SK-N-SH (cell line): Measurements from ENCODE around the gene DNAH1. TPM values are rescaled to one million over a fixed set of nuclear protein-coding genes. Genes with fewer than 3 reads are reported as not detected.

Source experiments
- CTCF ChIA-PET: fragments of 300-600, 350-600 bp; formaldehyde crosslinking; extraction: SDS; loops from one replicate; lab custom pipeline; 2021; lab: Yijun Ruan, JAX
- POLR2A ChIA-PET: fragments of 350-600 bp; sonication (Branson Sonifier 250); formaldehyde crosslinking; extraction: SDS; loops from one replicate; lab custom pipeline; 2020; ENCODE audit warnings: antibody characterized with exemption, inconsistent platforms; lab: Yijun Ruan, JAX
- DNase-seq: peaks from one replicate; pipeline ENCODE4 v3.0.0; 2012
- H2AFZ ChIP-seq: fragments of 200-600 bp; sonication (generic); 2 replicates; pipeline ENCODE4 v1.8.1; 2016; ENCODE audit warnings: antibody characterized with exemption, mild to moderate bottlenecking, low read depth
- H3F3A ChIP-seq: fragments of 200-600 bp; sonication (generic); replicated peaks from 2 replicates; pipeline ENCODE3; 2016; ENCODE audit warnings: antibody characterized with exemption, mild to moderate bottlenecking; ENCODE audit not compliant: insufficient read depth
- H3K27ac ChIP-seq, 2 experiments: fragments of 200-500 bp in 1 of 2; fragments of 200-600 bp in 1 of 2; sonication (Bioruptor generic) in 1 of 2; sonication (generic), shearing (Covaris generic) in 1 of 2; 2 replicates each; pipeline versions ENCODE4 v1.5.1 to v1.6.1; 2014 to 2016; ENCODE audit warnings: low read depth in 2 of 2, inconsistent platforms in 1 of 2, low read length in 1 of 2, mild to moderate bottlenecking in 1 of 2, mixed read lengths in 1 of 2
- H3K27me3 ChIP-seq: fragments of 200-600 bp; sonication (generic), shearing (Covaris generic); 2 replicates; pipeline ENCODE4 v1.6.1; 2016; ENCODE audit warnings: mixed run types; ENCODE audit not compliant: insufficient read depth
- H3K36me3 ChIP-seq, 2 experiments: fragments of 200-500 bp in 1 of 2; fragments of 200-600 bp in 1 of 2; sonication (Bioruptor generic) in 1 of 2; sonication (generic) in 1 of 2; replicated peaks in 1 of 2; 2 replicates each; pipeline versions ENCODE3 to v1.5.1; 2014 to 2016; ENCODE audit warnings: low read length in 1 of 2, mild to moderate bottlenecking in 1 of 2; ENCODE audit not compliant: insufficient read depth in 2 of 2, control insufficient read depth in 1 of 2
- H3K4me1 ChIP-seq, 2 experiments: fragments of 200-500 bp in 1 of 2; fragments of 200-600 bp in 1 of 2; sonication (Bioruptor generic) in 1 of 2; sonication (generic), shearing (Covaris generic) in 1 of 2; 2 replicates each; pipeline versions ENCODE4 v1.5.1 to v1.6.1; 2014 to 2016; ENCODE audit warnings: low read depth in 1 of 2, low read length in 1 of 2, mixed run types in 1 of 2; ENCODE audit not compliant: insufficient read depth in 2 of 2, control insufficient read depth in 1 of 2
- H3K4me2 ChIP-seq: fragments of 200-600 bp; sonication (generic), shearing (Covaris generic); 2 replicates; pipeline ENCODE4 v1.6.1; 2017; ENCODE audit warnings: mixed run types
- H3K4me3 ChIP-seq, 2 experiments: fragments of 200-500 bp in 1 of 2; fragments of 200-600 bp in 1 of 2; sonication (Bioruptor generic) in 1 of 2; sonication (generic), shearing (Covaris generic) in 1 of 2; 2 replicates each; pipeline versions ENCODE4 v1.5.1 to v1.8.1; 2014 to 2016; ENCODE audit warnings: low read depth in 2 of 2, inconsistent platforms in 1 of 2, low read length in 1 of 2, mild to moderate bottlenecking in 1 of 2, mixed read lengths in 1 of 2, moderate library complexity in 1 of 2
- H3K79me2 ChIP-seq: fragments of 200-600 bp; sonication (generic); 2 replicates; pipeline ENCODE4 v1.8.1; 2017; ENCODE audit warnings: mild to moderate bottlenecking; ENCODE audit not compliant: insufficient read depth
- H3K9ac ChIP-seq: fragments of 200-600 bp; sonication (generic); 2 replicates; pipeline ENCODE4 v1.6.1; 2017; ENCODE audit warnings: mixed run types
- H3K9me2 ChIP-seq: fragments of 200-600 bp; sonication (generic); 2 replicates; pipeline ENCODE4 v1.6.1; 2017; ENCODE audit warnings: mixed run types
- H3K9me3 ChIP-seq: fragments of 200-600 bp; sonication (generic); 2 replicates; pipeline ENCODE4 v1.6.1; 2017; ENCODE audit warnings: mixed run types, mild to moderate bottlenecking, moderate library complexity
- H4K20me1 ChIP-seq: fragments of 200-600 bp; sonication (generic); 2 replicates; pipeline ENCODE4 v1.6.1; 2017; ENCODE audit warnings: mild to moderate bottlenecking, mixed run types; ENCODE audit not compliant: insufficient read depth
- FOXJ3 ChIP-seq: sonication (generic); formaldehyde crosslinking; IDR thresholded peaks from 2 replicates; pipeline ENCODE4 v1.5.1; 2020; ENCODE audit warnings: mild to moderate bottlenecking, missing genetic modification reagents
- GABPA ChIP-seq: IDR thresholded peaks from 2 replicates; pipeline ENCODE4 v1.4.0; 2012; ENCODE audit warnings: low read depth, mild to moderate bottlenecking
- JUND ChIP-seq: IDR thresholded peaks from 2 replicates; pipeline ENCODE4 v1.4.0; 2012
- TAF1 ChIP-seq: IDR thresholded peaks from 2 replicates; pipeline ENCODE4 v1.6.1; 2012; ENCODE audit warnings: low read depth, mild to moderate bottlenecking, low read length, moderate library complexity, borderline replicate concordance
- YY1 ChIP-seq: IDR thresholded peaks from 2 replicates; pipeline ENCODE4 v1.4.0; 2012; ENCODE audit warnings: low read depth, mild to moderate bottlenecking
- WGBS: methylation state at CpG from one replicate; pipeline ENCODE4 v1.1.6; 2017; ENCODE audit warnings: low lambda C conversion rate; 5-methylcytosine and 5-hydroxymethylcytosine counted together
- polyA plus RNA-seq, 3 experiments: library from polyadenylated mRNA; depleted of rRNA; stranded (reverse); fragments of >200 nt; gene quantifications; 2 replicates each; pipeline ENCODE4 v1.2.3, GENCODE V29; 2012
- TF ChIP-seq, protein P1 (sequence below): fragments of 200-600 bp; sonication (generic); IDR thresholded peaks from 2 replicates; pipeline ENCODE4 v1.6.1; 2017; ENCODE audit warnings: antibody characterized with exemption, mild to moderate bottlenecking, moderate library complexity
- TF ChIP-seq, protein P2 (sequence below): IDR thresholded peaks from 2 replicates; pipeline ENCODE4 v1.4.0; 2012; ENCODE audit warnings: low read depth, borderline replicate concordance
- TF ChIP-seq, protein P3 (sequence below): IDR thresholded peaks from 2 replicates; pipeline ENCODE4 v1.6.1; 2012; ENCODE audit warnings: mild to moderate bottlenecking, low read depth, low read length, moderate library complexity

Gene DNAH1
- polyA plus RNA-seq, 1 of the 3 experiments (the other 2 are of a cell fraction): 5.1 TPM

DNA sequence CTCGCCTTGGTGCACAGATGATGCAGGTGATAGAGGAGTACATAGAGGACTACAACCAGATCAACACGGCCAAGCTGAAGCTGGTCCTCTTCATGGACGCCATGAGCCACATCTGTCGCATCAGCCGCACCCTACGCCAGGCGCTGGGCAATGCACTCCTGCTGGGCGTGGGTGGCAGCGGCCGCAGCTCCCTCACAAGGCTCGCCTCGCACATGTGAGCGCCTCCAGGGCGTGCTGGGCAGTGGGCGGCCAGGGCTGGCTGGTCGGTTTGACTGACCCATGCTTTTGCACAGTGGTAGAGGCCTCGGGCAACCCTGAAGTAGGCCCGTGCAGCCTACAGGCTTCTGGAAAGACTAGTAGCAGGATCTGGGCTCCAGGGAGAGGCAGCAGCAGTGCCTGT is 65.5 kb downstream of the DNAH1 start:
- H3K4me1 ChIP-seq: no peaks in the 10 kb centered on the region; a peak in 1 of 4 replicates
- 72% methylated on average over 7 of the region's 18 CpGs for WGBS
- H3K36me3 ChIP-seq: no peaks in the 10 kb centered on the region
- no peaks in the 10 kb centered on the region for H3K9me2 ChIP-seq
- no peaks in the 10 kb centered on the region for H3K79me2 ChIP-seq
- no peaks in the 10 kb centered on the region for H3F3A ChIP-seq
- POLR2A ChIA-PET: no interaction called here
- H3K27ac ChIP-seq: no peak overlapping the region
- CTCF ChIA-PET: interaction anchor here (2.0 to 2.8 kb wide), 2 partner anchors 42 to 161 kb away, joined by 5 to 11 read pairs; no protein-coding TSS in a partner anchor
- no peak overlapping the region for H3K4me2 ChIP-seq
- H3K4me3 ChIP-seq: no peak overlapping the region
- no peaks in the 10 kb centered on the region for H3K27me3 ChIP-seq
- no peaks in the 10 kb centered on the region for H4K20me1 ChIP-seq
- H3K9ac ChIP-seq: no peak overlapping the region
- H2AFZ ChIP-seq: no peak overlapping the region
- no peak for TF ChIP-seq FOXJ3 (CRISPR knock-in tag)
- TF ChIP-seq, protein P1, sequence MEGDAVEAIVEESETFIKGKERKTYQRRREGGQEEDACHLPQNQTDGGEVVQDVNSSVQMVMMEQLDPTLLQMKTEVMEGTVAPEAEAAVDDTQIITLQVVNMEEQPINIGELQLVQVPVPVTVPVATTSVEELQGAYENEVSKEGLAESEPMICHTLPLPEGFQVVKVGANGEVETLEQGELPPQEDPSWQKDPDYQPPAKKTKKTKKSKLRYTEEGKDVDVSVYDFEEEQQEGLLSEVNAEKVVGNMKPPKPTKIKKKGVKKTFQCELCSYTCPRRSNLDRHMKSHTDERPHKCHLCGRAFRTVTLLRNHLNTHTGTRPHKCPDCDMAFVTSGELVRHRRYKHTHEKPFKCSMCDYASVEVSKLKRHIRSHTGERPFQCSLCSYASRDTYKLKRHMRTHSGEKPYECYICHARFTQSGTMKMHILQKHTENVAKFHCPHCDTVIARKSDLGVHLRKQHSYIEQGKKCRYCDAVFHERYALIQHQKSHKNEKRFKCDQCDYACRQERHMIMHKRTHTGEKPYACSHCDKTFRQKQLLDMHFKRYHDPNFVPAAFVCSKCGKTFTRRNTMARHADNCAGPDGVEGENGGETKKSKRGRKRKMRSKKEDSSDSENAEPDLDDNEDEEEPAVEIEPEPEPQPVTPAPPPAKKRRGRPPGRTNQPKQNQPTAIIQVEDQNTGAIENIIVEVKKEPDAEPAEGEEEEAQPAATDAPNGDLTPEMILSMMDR: no peak
- no peak for TF ChIP-seq YY1
- DNase-seq: no peak
- no peaks in the 10 kb centered on the region for H3K9me3 ChIP-seq

DNA sequence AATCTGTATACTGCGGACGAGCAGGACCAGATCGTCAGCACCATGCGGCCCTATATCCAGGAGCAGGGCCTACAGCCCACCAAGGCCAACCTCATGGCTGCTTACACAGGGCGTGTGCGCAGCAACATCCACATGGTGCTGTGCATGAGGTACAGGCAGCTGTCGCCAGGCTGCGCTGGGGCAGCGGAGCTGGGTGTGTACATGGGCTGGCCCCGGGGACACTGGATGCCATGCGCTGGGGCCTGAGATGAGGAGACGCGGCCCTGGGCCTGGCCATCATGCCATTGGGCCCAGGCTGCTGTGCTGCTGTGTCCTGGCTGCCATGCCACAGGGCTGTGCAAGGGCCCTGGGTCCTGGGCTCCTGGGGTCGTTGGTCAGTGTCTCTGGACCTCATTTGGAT is 67.3 kb downstream of the DNAH1 start:
- Histone ChIP-seq H3K27ac (no peak overlapping the region), H3K9me3 (no peaks in the 10 kb centered on the region), H3K36me3 (no peaks in the 10 kb centered on the region), H2AFZ (no peak overlapping the region), H3K4me2 (no peak overlapping the region), H3K4me1 (no peaks in the 10 kb centered on the region; a peak in 1 of 4 replicates), H4K20me1 (no peaks in the 10 kb centered on the region), H3K4me3 (no peak overlapping the region), H3K27me3 (no peaks in the 10 kb centered on the region), H3K79me2 (no peaks in the 10 kb centered on the region), H3K9ac (no peak overlapping the region), H3K9me2 (no peaks in the 10 kb centered on the region), H3F3A (no peaks in the 10 kb centered on the region)
- 75% methylated on average over 7 of the region's 14 CpGs for WGBS
- TF ChIP-seq TAF1 (no peak), YY1 (no peak), GABPA (no peak), JUND (no peak)
- TF ChIP-seq, protein P2, sequence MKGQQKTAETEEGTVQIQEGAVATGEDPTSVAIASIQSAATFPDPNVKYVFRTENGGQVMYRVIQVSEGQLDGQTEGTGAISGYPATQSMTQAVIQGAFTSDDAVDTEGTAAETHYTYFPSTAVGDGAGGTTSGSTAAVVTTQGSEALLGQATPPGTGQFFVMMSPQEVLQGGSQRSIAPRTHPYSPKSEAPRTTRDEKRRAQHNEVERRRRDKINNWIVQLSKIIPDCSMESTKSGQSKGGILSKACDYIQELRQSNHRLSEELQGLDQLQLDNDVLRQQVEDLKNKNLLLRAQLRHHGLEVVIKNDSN: no peak
- TF ChIP-seq, protein P3, sequence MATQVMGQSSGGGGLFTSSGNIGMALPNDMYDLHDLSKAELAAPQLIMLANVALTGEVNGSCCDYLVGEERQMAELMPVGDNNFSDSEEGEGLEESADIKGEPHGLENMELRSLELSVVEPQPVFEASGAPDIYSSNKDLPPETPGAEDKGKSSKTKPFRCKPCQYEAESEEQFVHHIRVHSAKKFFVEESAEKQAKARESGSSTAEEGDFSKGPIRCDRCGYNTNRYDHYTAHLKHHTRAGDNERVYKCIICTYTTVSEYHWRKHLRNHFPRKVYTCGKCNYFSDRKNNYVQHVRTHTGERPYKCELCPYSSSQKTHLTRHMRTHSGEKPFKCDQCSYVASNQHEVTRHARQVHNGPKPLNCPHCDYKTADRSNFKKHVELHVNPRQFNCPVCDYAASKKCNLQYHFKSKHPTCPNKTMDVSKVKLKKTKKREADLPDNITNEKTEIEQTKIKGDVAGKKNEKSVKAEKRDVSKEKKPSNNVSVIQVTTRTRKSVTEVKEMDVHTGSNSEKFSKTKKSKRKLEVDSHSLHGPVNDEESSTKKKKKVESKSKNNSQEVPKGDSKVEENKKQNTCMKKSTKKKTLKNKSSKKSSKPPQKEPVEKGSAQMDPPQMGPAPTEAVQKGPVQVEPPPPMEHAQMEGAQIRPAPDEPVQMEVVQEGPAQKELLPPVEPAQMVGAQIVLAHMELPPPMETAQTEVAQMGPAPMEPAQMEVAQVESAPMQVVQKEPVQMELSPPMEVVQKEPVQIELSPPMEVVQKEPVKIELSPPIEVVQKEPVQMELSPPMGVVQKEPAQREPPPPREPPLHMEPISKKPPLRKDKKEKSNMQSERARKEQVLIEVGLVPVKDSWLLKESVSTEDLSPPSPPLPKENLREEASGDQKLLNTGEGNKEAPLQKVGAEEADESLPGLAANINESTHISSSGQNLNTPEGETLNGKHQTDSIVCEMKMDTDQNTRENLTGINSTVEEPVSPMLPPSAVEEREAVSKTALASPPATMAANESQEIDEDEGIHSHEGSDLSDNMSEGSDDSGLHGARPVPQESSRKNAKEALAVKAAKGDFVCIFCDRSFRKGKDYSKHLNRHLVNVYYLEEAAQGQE: no peak
- ChIA-PET CTCF (no interaction called here), POLR2A (no interaction called here)
- no peak for DNase-seq
